ENCODE data around the gene BEX1.
"Not testable (repeated sequence)": the region's sequence is repeated elsewhere in the genome, so short reads cannot be mapped to it uniquely, and the experiment has no call there.

The BEX1 gene

DNA sequence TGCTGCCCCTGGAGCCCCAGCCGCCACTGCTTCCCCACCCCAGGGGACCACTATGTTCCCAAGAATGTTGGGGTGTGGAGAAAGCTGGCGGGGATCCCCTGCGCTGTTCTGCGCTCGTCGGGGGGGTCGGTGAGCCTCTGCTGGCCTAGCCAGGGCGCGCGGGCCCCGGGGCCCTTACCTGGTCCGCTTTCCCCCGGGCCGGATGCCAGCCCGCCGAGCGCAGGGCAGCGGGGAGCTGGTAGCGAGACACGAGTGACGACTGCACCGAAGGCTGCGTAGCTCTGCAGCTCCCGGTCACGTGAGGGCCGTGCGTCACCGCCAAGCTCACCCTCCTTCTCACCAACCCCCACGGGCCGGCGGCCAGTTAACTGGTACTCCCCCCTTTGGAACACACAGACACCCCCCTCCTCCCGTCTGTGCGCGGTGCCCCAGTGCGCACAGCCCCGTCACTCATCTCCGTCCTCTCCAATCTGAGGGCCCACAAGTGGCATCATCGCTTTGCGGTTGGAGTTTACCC lies at the start of gene BEX1:
Gene BEX1, minus strand, starts transcription at position 254 of the 517 bp plus-strand sequence. CDS start 897 bp downstream, outside the sequence.
- DNase-seq: peak; percentile 58 to 63

DNA sequence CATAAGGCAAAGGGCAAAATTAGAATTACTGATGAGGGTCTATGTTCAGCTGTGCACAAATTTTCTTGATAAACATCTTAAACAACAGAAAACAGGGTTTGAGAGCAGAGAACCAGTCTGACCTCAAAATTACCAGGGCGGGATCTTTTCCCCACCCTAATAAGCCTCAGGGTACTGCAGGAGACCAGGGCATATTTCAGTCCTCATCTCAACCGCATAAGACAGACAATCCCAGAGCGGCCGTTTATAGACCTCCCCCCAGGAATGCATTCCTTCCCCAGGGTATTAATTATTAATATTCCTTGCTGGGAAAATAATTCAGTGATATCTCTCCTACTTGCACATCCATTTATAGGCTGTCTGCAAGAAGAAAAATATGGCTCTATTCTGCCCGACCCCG lies 45.5 kb upstream of the BEX1 start:
- DNase-seq: not testable (repeated sequence)

DNA sequence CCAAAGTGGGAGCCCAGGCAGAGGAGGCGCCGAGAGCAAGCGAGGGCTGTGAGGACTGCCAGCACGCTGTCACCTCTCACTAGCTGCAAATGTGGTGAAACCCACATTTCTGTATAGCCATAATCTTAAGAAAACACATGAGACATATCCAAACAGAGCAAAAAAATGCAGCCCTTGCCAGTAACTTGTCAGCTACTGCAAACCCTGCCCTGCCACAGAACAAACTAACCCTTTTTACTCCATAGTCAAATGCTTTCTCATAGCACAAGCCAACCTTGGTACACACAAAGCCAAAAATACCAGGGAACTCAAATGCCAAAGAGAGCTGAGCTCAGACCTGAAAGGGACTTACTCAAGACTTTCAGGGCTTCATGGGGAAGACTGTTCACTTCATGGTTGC lies 43.9 kb upstream of the BEX1 start:
- DNase-seq: no peak

DNA sequence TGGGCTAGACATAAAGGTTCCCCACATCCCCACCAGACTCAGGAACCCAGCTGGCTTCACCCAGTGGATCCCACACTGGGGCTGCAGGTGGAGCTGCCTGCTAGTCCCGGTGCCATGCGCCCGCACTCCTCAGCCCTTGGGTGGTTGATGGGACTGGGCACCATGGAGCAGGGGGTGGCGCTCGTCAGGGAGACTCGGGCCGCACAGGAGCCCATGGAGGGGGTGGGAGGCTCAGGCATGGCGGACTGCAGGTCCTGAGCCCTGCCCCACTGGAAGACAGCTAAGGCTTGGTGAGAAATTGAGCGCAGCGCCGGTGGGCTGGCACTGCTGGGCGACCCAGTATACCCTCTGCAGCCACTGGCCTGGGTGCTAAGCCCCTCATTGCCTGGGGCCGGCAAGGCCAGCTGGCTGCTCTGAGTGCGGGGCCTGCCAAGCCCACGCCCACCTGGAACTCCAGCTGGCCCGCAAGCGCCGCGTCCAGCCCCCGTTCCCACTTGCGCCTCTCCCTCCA lies 43.3 kb upstream of the BEX1 start:
- DNase-seq: not testable (repeated sequence)

DNA sequence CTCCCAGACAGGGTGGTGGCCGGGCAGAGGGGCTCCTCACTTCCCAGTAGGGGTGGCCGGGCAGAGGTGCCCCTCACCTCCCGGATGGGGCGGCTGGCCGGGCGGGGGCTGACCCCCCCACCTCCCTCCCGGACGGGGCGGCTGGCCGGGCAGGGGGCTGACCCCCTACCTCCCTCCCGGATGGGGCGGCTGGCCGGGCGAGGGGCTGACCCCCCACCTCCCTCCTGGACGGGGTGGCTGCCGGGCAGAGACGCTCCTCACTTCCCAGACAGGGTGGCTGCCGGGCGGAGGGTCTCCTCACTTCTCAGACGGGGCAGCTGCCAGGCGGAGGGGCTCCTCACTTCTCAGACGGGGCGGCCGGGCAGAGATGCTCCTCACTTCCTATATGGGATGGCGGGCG lies 40.4 kb upstream of the BEX1 start:
- DNase-seq: not testable (repeated sequence)

DNA sequence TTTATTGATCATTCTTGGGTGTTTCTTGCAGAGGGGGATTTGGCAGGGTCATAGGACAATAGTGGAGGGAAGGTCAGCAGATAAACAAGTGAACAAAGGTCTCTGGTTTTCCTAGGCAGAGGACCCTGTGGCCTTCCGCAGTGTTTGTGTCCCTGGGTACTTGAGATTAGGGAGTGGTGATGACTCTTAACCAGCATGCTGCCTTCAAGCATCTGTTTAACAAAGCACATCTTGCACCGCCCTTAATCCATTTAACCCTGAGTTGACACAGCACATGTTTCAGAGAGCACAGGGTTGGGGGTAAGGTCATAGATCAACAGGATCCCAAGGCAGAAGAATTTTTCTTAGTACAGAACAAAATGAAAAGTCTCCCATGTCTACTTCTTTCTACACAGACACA lies 39.9 kb upstream of the BEX1 start:
- not testable (repeated sequence) for DNase-seq

DNA sequence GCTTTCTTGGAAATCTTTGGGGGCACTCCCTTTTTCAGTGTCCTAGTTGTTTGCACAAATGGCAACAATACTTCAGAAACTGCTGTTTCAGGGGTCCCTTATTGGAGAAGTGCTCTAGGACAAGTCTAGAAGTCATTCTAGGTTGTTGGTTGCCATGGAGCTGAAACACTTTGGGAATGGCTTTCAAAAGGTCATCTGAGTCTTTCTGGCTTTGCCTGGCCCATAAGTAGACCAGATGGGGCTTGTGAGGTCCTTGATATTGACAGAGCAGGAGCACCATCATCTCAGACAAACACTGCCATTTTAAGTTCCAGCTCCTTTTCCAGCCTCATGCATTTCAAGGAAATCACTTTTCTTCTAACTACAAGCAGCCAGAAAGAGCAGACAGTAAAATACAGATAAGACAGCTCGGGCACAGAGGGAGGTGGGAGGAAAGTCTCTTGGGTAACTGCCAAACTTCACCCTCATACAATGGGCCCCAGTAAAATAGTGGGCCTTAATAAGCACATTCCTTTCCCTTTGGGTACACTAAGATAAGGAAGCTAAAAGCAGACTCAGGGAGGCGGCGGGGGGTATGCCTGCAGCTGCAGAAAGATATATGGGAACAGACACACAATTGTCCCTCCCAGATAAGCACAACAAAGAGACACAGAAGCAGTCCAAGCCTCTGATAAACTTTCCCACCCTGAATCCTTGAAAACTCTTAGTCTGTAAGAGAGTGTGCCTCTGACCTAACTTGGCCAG lies 37.5 kb upstream of the BEX1 start:
- no peak for DNase-seq

DNA sequence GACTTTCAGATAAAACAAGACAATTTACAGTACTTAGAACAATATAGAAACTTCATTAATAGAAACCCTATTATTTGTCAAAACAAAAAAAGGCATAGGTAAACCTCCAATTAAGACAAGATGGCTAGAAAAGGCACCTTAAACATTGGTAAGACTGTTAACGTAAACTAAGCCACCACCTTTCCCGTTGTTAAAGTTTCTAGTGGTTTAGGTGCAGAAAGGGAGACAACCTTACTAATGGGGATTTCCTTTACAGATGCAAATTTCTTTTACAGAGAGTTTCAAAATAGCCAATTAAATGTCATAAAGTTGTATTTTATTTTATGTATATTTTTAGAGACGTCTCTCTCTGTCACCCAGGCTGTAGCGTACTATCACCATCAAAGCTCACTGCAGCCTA lies 36.5 kb upstream of the BEX1 start:
- no peak for DNase-seq

DNA sequence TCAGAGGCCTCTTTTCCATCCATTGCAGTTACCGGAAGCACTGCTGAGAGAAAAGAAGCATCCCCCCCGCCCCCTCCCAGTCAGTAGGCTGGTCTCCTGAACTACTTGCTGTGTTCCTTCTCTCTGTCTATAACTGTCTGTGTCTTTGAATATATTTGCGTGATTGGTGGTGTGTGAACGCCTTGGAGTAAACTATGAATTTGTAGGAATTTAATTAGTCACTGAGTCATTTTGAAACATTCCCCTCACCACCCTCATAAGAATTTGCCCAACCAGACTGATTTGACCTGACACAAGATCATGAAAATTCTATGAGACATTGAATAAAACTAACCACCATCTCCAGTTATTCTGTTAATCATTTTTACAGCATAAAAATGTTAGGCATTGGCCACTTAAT lies 35.7 kb upstream of the BEX1 start:
- no peak for DNase-seq

DNA sequence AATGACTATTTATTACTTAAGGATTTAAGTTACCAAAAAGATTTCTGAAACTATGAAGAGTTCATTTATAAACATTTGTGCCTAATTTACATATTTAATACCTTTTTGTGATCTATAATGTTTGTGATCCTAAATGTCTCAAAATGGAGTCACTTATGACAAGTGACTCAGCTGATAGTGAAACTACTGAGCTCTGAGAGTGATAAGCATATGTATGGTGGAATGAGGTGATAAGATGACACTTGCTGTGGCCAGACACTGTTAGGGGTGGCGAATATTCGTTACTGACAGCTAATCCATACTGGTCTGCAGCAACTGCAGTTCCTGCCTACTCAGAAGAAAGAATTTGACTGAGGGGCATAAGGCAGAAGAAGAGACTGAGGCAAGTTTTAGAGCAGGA lies 34.5 kb upstream of the BEX1 start:
- DNase-seq: no peak

DNA sequence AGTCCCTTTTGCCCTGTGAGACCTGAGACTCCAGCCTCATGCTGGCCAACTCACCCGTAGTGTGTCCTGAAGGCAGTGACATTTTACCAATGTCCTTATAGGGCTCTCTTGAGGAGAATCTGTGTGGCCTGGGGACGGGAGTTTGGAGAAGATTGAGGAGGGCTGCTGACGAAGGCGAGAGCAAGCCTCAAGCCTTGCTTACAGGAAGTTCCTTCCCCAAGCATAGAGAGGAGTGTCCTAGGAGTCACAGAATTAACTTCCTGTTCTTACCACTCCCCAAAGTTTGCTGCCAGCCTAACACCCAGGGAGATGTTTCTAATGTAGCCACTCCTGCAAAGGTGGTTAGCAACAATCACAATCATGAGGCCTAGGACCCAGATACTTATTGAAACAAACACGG lies 29.0 kb upstream of the BEX1 start, which contains the start of gene NXF3:
Gene NXF3, minus strand, starts transcription at position 202 of the 400 bp plus-strand sequence. Its CDS starts 120 bp downstream, at position 82.
- DNase-seq: no peak

DNA sequence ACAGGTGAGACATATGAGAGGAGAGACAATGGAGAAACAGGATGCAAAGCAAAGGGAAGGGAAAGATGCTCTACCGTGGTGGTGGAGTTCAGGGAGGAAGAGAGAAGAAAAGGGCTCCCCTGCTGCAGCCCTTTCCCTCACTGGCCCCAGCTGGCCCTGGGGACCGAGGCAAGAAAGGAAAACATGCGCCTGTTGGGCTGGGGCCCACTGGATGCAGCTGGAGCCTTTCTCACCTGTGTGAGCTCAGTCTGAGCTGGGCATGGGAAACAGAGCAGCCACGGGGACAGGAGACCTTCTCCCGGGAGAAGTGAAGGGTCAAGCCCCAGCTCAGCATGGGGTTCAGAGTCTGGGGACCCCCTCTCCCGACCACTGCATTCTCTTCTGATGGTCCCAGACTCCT lies 17.1 kb upstream of the BEX1 start:
- DNase-seq: no peak

DNA sequence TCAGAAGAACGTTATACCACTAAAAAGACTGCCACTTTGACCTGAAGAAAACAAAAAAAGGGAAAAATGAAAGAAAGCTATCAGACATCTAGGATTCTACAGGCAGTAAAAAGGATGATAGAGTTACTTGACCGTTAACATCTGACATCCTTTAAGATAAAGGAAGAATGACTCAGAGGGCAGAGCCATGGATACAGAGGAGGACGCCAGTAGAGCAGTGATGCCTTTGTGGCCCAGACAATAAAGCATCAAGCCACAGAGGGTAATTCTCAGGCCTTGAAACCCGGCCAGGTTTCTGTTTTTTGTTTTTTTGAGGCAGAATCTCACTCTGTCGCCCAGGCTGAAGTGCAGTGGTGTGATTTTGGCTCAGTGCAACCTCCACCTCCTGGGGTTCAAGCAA lies 9.5 kb upstream of the BEX1 start:
- no peak for DNase-seq

DNA sequence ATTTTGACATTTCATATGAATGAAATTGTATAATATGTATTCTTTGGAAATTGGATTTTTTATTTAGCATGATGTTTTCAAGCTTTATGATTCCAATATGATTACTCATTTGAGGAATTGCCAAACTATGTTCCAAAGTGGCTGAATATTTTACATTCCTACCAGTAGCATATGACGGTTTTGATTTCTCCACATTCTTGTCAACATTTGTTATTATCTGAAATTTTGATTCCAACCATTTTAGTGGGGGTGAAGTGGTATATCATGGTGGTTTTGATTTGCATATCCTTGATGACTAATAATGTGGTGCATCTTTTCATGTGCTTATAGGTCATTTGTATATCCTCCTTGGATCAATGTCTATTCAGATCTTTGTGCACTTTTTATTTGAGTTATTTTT lies 2.6 kb upstream of the BEX1 start:
- DNase-seq: no peak

DNA sequence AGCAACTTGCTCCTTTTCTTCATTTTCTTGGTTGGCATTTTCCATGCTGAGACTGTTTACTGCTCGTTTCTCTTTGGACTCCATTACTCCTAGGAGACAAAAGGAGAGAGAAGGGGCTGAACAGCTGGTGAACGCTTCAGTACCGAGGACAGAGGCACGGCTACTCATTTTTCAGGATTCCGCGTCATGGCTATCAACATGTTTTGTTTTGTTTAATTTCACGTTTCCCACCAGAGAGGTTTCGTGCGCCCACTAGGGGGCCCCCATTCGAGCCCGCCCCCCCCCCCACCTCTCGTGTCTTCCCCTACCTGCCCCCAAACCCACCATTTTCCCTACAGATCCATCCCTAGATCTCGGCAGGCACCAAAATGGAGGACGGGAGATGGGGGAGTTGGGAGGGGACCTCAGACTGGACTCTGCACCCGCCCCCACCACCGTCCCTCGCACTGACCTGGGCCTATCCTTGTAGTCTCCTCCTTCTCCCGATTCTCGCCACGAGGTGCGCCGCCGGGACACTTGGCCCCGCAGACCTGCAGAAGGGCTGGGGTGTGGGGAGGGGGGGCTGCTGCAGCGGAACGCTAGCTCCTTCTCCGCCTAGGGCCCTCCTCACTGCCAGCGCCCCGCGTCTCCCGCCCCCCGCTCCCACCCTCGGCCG lies 653 bp downstream of the BEX1 start:
- no peak for DNase-seq

DNA sequence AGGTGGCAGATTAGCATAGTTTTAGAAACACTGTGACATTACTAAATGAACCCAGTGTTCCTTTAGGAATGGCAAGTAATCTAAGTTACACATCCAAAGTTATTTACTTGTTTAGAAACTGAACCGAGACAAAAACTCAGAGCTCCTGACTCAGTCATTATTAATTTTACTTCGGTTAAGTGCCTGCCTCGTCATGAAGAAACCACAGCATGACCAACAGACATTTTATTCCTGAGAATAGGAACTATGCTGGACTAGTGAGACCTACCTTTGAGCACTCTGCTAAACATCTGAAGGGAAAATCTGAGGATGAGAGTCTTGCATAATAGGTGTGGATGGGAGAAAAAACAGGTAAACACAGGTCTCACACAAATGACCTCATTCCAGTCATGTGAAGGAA lies 2.5 kb downstream of the BEX1 start:
- DNase-seq: no peak

DNA sequence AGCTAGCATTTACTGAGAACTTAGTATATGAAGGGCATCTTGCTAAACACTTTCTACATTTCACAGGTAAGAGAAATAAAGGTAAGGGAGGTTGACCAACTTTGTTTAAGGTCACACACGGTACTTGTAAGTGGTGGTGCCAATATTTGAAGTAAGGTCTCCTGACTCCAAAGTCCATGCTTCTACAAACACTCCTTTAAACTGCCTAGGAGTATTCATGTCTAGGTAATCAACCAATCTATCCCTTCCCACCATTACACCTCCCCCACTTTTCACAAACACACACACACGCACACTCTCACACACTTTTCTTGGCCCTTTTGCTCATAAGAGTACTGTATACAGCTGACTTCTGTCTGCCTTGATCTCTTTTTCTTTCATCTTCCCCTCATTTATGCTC lies 7.1 kb downstream of the BEX1 start:
- DNase-seq: no peak

DNA sequence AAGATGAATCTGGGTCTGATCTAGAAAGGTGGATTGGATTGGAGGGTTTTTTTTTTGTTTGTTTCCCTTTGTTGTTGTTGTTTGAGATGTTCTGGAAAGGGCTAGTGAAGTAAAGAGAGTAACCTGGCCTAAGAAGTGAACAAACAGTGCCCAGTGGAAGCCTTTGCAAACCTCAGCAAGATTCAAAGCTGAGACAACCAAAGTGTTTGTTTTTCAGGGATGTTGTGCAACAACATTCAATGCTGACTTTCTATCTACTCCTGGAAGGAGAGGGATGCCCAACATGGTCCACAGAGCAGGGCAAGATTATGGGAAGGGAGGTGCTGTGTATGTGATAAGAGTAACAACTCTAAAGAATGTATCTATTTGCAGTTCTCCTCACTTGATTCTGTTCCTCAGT lies 11.3 kb downstream of the BEX1 start:
- no peak for DNase-seq

DNA sequence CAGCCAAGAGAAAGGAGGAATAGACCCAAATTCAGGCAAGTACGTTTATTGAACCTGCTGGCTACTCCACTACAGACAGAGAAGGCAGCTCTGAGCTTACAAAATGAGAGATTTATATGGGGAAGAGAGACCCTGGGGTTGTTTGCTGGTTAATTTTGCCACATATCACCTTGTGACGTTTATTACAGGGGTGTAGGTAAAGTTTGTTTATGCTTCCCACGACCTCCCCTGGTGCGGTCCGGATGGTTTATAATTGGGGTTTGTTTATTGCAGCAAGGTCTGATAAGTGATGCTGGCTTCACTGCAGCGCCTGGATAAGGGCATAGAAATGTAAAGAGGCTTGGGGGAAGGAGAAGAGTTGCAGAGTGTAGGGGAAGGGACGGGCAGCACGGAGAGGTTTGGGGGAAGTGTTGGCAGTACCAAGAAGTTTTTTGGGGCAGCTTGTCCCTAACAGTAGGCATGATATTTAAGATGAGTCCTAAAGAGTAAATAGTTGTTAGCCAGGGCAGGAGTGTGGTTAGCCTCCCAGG lies 12.6 kb downstream of the BEX1 start:
- DNase-seq: no peak

DNA sequence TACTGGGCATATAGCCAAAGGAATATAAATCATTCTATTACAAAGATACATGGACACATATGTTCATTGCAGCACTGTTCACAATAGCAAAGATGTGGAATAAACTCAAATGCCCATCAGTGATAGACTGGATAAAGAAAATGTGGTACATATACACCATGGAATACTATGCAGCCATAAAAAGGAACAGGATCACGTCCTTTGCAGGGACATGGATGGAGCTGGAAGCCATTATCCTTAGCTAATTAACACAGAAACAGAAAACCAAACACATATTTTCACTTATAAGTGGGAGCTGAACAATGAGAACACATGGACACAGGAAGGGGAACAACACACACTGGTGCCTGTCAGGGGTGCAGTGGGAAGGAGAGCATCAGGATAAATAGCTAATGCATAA lies 30.6 kb downstream of the BEX1 start:
- not testable (repeated sequence) for DNase-seq

DNA sequence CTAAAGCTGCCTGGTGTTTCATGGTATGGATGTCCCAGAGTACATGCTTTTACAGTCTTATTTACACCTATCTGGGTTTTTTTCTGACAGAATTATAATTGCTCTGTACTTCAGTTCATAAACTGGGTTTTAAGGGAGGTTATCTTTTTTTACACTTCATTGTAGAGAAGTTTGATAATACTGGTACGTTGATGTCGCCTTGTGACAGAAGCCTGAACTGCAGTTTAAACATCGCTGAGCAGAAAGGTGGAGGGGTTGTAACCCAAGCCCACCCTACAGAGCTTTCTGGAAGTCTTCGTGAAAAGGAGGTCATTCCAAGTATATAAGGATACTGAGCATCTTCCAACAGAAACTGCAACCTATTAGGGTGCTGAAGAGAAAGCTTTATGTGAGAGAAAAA lies 46.4 kb downstream of the BEX1 start:
- DNase-seq: no peak

DNA sequence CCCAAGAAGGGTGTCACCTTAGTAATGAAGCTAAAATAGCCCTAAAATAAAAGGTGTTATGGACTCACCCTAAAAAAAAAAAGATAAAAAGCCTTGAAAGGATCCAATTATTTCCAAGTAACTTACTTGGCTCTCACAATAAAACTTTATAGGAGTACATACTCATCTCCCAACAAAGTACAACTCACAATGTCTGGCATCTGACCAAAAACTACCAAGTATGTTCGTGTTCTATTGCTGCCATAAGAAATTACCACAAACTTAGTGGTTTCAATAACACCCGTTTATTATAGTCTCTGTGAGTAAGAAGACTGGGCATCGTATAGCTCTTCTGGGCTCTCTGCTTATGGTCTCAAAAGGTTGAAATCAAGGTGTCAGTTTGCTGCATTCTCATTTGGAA lies 51.0 kb downstream of the BEX1 start:
- DNase-seq: no peak

All from cerebellar nuclear complex (tissue), 1 donor.